ENCODE results near the gene C3orf62. TPM values are rescaled to one million over a fixed set of nuclear protein-coding genes. Genes with fewer than 3 reads are reported as not detected.
"Not testable (repeated sequence)": the region's sequence is repeated elsewhere in the genome, so short reads cannot be mapped to it uniquely, and the experiment has no call there.

C3orf62 gene
- polyA plus RNA-seq, 3 donors, result 8.7 to 15.5 (median 14.1) TPM

DNA sequence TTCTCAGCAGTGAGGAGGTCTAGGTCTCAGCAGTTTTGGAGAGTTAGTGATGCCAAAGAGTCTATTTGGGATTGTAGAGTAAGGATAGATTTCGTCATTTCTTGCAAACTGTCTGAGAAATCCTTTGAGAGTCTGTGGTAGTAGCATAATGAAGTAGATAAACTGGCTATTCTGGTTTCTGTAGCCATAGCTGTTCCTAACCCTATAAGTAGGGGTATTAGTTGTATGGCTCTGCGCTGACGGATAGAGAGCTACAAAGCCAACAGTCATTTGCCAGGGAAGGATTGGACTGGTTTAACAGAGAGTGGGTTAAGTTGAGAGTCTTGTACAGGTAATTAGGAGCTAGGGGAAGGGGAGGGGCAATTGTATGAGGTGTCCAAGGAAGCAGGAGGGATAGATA, 55.0 kb downstream of the C3orf62 start:
- DNase-seq, result no peak

GRCh38 chr3:49220985-49221563, 56.0 kb downstream of the C3orf62 start:
- not testable (repeated sequence) for DNase-seq

- no peak for DNase-seq
These were observed 57.9 kb downstream of the C3orf62 start for GRCh38 chr3:49219132-49219531.

Other genes with a start within 250 kb of the C3orf62 start
- 100 to 1,000 TPM; 219 to 234 (median 233) TPM for gene IMPDH2, start 247.8 kb downstream of the C3orf62 start, polyA plus RNA-seq (ENCODE audit: insufficient read length in 3 of 3)
- 10 to 100 TPM; 78.9 to 87.3 (median 82.2) TPM for gene QRICH1, start 183.2 kb downstream of the C3orf62 start, polyA plus RNA-seq (ENCODE audit: insufficient read length in 3 of 3)
- gene QARS1, start 172.5 kb downstream of the C3orf62 start, polyA plus RNA-seq (ENCODE audit: insufficient read length in 3 of 3), result 100 to 1,000 TPM; 310 to 324 (median 317) TPM
- 10 to 100 TPM; 61.3 to 66.0 (median 61.4) TPM for gene USP19, start 156.4 kb downstream of the C3orf62 start, polyA plus RNA-seq (ENCODE audit: insufficient read length in 3 of 3)
- gene LAMB2, start 144.2 kb downstream of the C3orf62 start, polyA plus RNA-seq (ENCODE audit: insufficient read length in 3 of 3), result 100 to 1,000 TPM; 397 to 499 (median 414) TPM
- 10 to 100 TPM; 21.8 to 30.2 (median 26.8) TPM for gene CCDC71, start 110.9 kb downstream of the C3orf62 start, polyA plus RNA-seq (ENCODE audit: insufficient read length in 3 of 3)
- 10 to 100 TPM; 43.7 to 45.0 (median 44.1) TPM for gene KLHDC8B, start 105.6 kb downstream of the C3orf62 start, polyA plus RNA-seq (ENCODE audit: insufficient read length in 3 of 3)
- gene USP4, start 62.8 kb upstream of the C3orf62 start, polyA plus RNA-seq (ENCODE audit: insufficient read length in 3 of 3), result 10 to 100 TPM; 58.0 to 78.6 (median 65.9) TPM
- 100 to 1,000 TPM; 145 to 187 (median 184) TPM for gene GPX1, start 81.1 kb upstream of the C3orf62 start, polyA plus RNA-seq (ENCODE audit: insufficient read length in 3 of 3)
- 100 to 1,000 TPM; 464 to 540 (median 513) TPM for gene RHOA, start 134.7 kb upstream of the C3orf62 start, polyA plus RNA-seq (ENCODE audit: insufficient read length in 3 of 3)
- gene TCTA, start 135.2 kb upstream of the C3orf62 start, polyA plus RNA-seq (ENCODE audit: insufficient read length in 3 of 3), result 10 to 100 TPM; 32.5 to 40.4 (median 36.1) TPM
- 10 to 100 TPM; 40.0 to 48.4 (median 43.4) TPM for gene AMT, start 145.2 kb upstream of the C3orf62 start, polyA plus RNA-seq (ENCODE audit: insufficient read length in 3 of 3)
- 10 to 100 TPM; 22.7 to 27.3 (median 25.5) TPM for gene NICN1, start 152.1 kb upstream of the C3orf62 start, polyA plus RNA-seq (ENCODE audit: insufficient read length in 3 of 3)
- 100 to 1,000 TPM; 119 to 120 (median 119) TPM for gene DAG1, start 193.0 kb upstream of the C3orf62 start, polyA plus RNA-seq (ENCODE audit: insufficient read length in 3 of 3)

Measured in renal pelvis (tissue), 4 donors.